ENCODE measurements around the gene TTC29. TPM values are rescaled to one million over a fixed set of nuclear protein-coding genes. Genes with fewer than 3 reads are reported as not detected.

The TTC29 gene, protein sequence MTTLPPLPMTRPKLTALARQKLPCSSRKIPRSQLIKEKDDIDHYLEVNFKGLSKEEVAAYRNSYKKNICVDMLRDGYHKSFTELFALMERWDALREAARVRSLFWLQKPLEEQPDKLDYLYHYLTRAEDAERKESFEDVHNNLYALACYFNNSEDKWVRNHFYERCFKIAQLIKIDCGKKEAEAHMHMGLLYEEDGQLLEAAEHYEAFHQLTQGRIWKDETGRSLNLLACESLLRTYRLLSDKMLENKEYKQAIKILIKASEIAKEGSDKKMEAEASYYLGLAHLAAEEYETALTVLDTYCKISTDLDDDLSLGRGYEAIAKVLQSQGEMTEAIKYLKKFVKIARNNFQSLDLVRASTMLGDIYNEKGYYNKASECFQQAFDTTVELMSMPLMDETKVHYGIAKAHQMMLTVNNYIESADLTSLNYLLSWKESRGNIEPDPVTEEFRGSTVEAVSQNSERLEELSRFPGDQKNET
- under 0.01 TPM in 1 of 2 replicates, not detected in the other for total RNA-seq

GRCh38 chr4:146945556-146946374, at the start of gene TTC29:
Gene TTC29 (minus strand): TSS chr4:146945864. CDS start chr4:146939895, 5,969 bp downstream.

